K562 (cell line): Measurements from ENCODE around the gene SPNS1. TPM values are rescaled to one million over a fixed set of nuclear protein-coding genes. Genes with fewer than 3 reads are reported as not detected.

Experiments used
- ATAC-seq: fragments of 200-7000 bp; cut with Tn5 transposase; 3 replicates; pipeline ENCODE4 v1.9.1; 2020; ENCODE audit warnings: moderate library complexity
- BruUV-seq: library from RNA; stranded (reverse); fragments of 400-500 nt; replicated peaks from 2 replicates; lab custom pipeline; 2021; lab: Mats Ljungman, UMichigan
- CTCF ChIA-PET: fragments of 300-600 bp; formaldehyde crosslinking; extraction: SDS; loops from one replicate; lab custom pipeline; 2021; ENCODE audit warnings: low intra/inter-chr PET ratio; lab: Yijun Ruan, JAX
- POLR2A ChIA-PET: fragments of 300-600, 350-650 bp; sonication (Branson Sonifier 250); formaldehyde crosslinking; extraction: SDS; loops from one replicate; lab custom pipeline; 2021; ENCODE audit warnings: antibody characterized with exemption, inconsistent platforms; lab: Yijun Ruan, JAX
- DNase-seq, 4 experiments: peaks; one replicate each; pipeline versions ENCODE4 v3.0.0 to v3.0.0-alpha.2; 2011 to 2018; ENCODE audit warnings: low spot score in 3 of 4, mixed read lengths in 3 of 4; ENCODE audit errors: extremely low read depth in 1 of 4
- FAIRE-seq: peaks from 2 replicates; lab custom pipeline; 2011; peaks lifted over from hg19 to GRCh38; lab: Jason Lieb, UNC
- H2AFZ ChIP-seq: 2 replicates; pipeline ENCODE4 v1.6.0; 2011; ENCODE audit warnings: low read depth, low read length, control low read depth, inconsistent platforms
- H3K27ac ChIP-seq: fragments of 200-600 bp; 3 replicates; pipeline ENCODE4 v1.8.0; 2011; ENCODE audit warnings: low read depth, mild to moderate bottlenecking, control low read depth, inconsistent platforms, low read length, moderate library complexity, mixed read lengths; ENCODE audit errors: extremely low read depth
- H3K27me3 ChIP-seq, 2 experiments: fragments of 300-600 bp in 1 of 2; 2 replicates in 1 of 2; 3 replicates in 1 of 2; pipeline versions ENCODE4 v1.6.0 to v1.8.0; 2011; ENCODE audit warnings: inconsistent platforms in 2 of 2, low read length in 2 of 2, mild to moderate bottlenecking in 1 of 2, mixed read lengths in 1 of 2, moderate library complexity in 1 of 2; ENCODE audit not compliant: control insufficient read depth in 2 of 2, insufficient read depth in 2 of 2
- H3K36me3 ChIP-seq: fragments of 300-600 bp; 3 replicates; pipeline ENCODE4 v1.8.0; 2011; ENCODE audit warnings: mild to moderate bottlenecking, low read length, inconsistent platforms; ENCODE audit not compliant: control insufficient read depth, insufficient read depth
- H3K4me1 ChIP-seq, 2 experiments: fragments of 200-600 bp in 1 of 2; replicated peaks in 1 of 2; 2 replicates in 1 of 2; 3 replicates in 1 of 2; pipeline versions ENCODE4 v1.5.1 to v1.8.0; 2011; ENCODE audit warnings: inconsistent platforms in 2 of 2, low read length in 2 of 2, mild to moderate bottlenecking in 1 of 2, mixed read lengths in 1 of 2, moderate library complexity in 1 of 2; ENCODE audit not compliant: control insufficient read depth in 2 of 2, insufficient read depth in 2 of 2
- H3K4me2 ChIP-seq: 2 replicates; pipeline ENCODE4 v1.6.1; 2011; ENCODE audit warnings: low read length, control low read depth, inconsistent platforms, mixed read lengths; ENCODE audit not compliant: insufficient read depth
- H3K4me3 ChIP-seq: fragments of 200-600 bp; sonication (generic), shearing (Covaris generic); 2 replicates; pipeline ENCODE4 v1.5.1; 2016; ENCODE audit warnings: control low read depth, inconsistent platforms
- H3K79me2 ChIP-seq: fragments of 200-600 bp; 3 replicates; pipeline ENCODE4 v1.8.0; 2011; ENCODE audit warnings: low read length, inconsistent platforms; ENCODE audit not compliant: control insufficient read depth, insufficient read depth
- H3K9ac ChIP-seq, 2 experiments: 2 replicates each; pipeline versions ENCODE4 v1.6.0 to v1.6.1; 2011; ENCODE audit warnings: low read depth in 2 of 2, low read length in 2 of 2, control low read depth in 1 of 2, inconsistent platforms in 1 of 2, mild to moderate bottlenecking in 1 of 2, mixed read lengths in 1 of 2; ENCODE audit not compliant: insufficient read depth in 1 of 2
- H3K9me1 ChIP-seq: one replicate; pipeline ENCODE4 v1.6.0; 2011; ENCODE audit warnings: inconsistent platforms, mild to moderate bottlenecking, low read length, moderate library complexity; ENCODE audit not compliant: control insufficient read depth, insufficient read depth
- H3K9me3 ChIP-seq: replicated peaks from 2 replicates; pipeline ENCODE4 v1.5.1; 2011; ENCODE audit warnings: low read depth, low read length, inconsistent platforms; ENCODE audit not compliant: control insufficient read depth, insufficient read depth
- H4K20me1 ChIP-seq: replicated peaks from 2 replicates; pipeline ENCODE4 v1.6.1; 2011; ENCODE audit warnings: low read length, inconsistent platforms, mixed read lengths; ENCODE audit not compliant: control insufficient read depth, insufficient read depth
- EP300 ChIP-seq: IDR thresholded peaks from 2 replicates; pipeline ENCODE4 v1.6.1; 2012; ENCODE audit warnings: low read length, improper control_type of control experiment
- EWSR1 ChIP-seq: fragments of 450-650 bp; IDR thresholded peaks from 2 replicates; pipeline ENCODE4 v1.6.1; 2018; ENCODE audit warnings: borderline replicate concordance, mild to moderate bottlenecking, low read depth, moderate library complexity; ENCODE audit not compliant: partially characterized antibody
- MECOM ChIP-seq: fragments of 250-450 bp; sonication (Bioruptor Pico); IDR thresholded peaks from 2 replicates; pipeline ENCODE4 v1.8.0; 2022; ENCODE audit warnings: inconsistent platforms
- MIER1 ChIP-seq: fragments of 450-650 bp; IDR thresholded peaks from 2 replicates; pipeline ENCODE4 v1.6.1; 2016; ENCODE audit warnings: antibody characterized with exemption, mild to moderate bottlenecking, low read depth
- SMAD2 ChIP-seq: fragments of 150-350 bp; IDR thresholded peaks from 2 replicates; pipeline ENCODE4 v1.6.1; 2014; ENCODE audit warnings: low read depth, mild to moderate bottlenecking, low read length
- ZNF197 ChIP-seq: fragments of 200-800 bp; sonication (Bioruptor generic); IDR thresholded peaks from 2 replicates; pipeline ENCODE4 v1.6.1; 2016; ENCODE audit warnings: low read depth, missing genetic modification characterization, missing compliant biosample characterization
- WGBS: fragments of 100-300 bp; shearing (Covaris generic); methylation state at CpG from one replicate; pipeline ENCODE4 v1.1.6; 2016; ENCODE audit warnings: low coverage, mixed read lengths; ENCODE audit not compliant: insufficient coverage; ENCODE audit errors: missing lambda C conversion rate; 5-methylcytosine and 5-hydroxymethylcytosine counted together
- in situ Hi-C: fragments of 300-500 bp; cut with MboI; formaldehyde crosslinking; loops from 4 replicates; pipeline ENCODE4 v1.15.0; 2018; ENCODE audit warnings: inconsistent platforms, mixed read lengths
- intact Hi-C: fragments of 100-400 bp; cut with micrococcal nuclease; formaldehyde crosslinking; loops from 2 replicates; pipeline ENCODE4 v1.14.2; 2022
- polyA plus RNA-seq, 8 experiments: library from polyadenylated mRNA; depleted of rRNA in 4 of 8; stranded (reverse) in 5 of 8; unstranded in 3 of 8; fragments of >200 nt; fragmentation: Nextera tagmentation in 2 of 8; fragmentation: Illumina TruSeq in 1 of 8; extraction: Ambion mirVana in 2 of 8; extraction: Trizol in 1 of 8; gene quantifications; 2 replicates each; pipeline versions ENCODE4 v1.2.1 to v1.2.3, GENCODE V29; 2011 to 2014; ENCODE audit warnings: inconsistent platforms in 1 of 8, missing spikeins in 1 of 8
- total RNA-seq, 7 experiments: library from RNA; depleted of rRNA in 6 of 7; stranded (reverse); fragments of >200 nt in 6 of 7; fragmentation: Illumina TruSeq in 2 of 7; extraction: Trizol in 2 of 7; gene quantifications; 2 replicates each; pipeline versions ENCODE4 v1.2.1 to v1.2.3, GENCODE V29; 2011 to 2021; ENCODE audit warnings: low replicate concordance in 1 of 7
- TF ChIP-seq, protein P1 (sequence below): fragments of 200-400 bp; formaldehyde crosslinking; IDR thresholded peaks from 2 replicates; pipeline ENCODE4 v1.6.1; 2017; ENCODE audit warnings: mild to moderate bottlenecking, low read depth, low read length, moderate library complexity
- TF ChIP-seq, protein P2 (sequence below): fragments of 450-650 bp; IDR thresholded peaks from 2 replicates; pipeline ENCODE4 v1.6.1; 2016; ENCODE audit warnings: mild to moderate bottlenecking
- TF ChIP-seq, protein P3 (sequence below): fragments of 250-450 bp; sonication (Bioruptor Pico); IDR thresholded peaks from 2 replicates; pipeline ENCODE4 v1.5.1; 2021; ENCODE audit warnings: mild to moderate bottlenecking
- TF ChIP-seq, protein P4 (sequence below): fragments of 450-650 bp; IDR thresholded peaks from 2 replicates; pipeline ENCODE4 v1.6.1; 2016; ENCODE audit warnings: low read depth, mild to moderate bottlenecking, moderate library complexity
- TF ChIP-seq, protein P5 (sequence below): fragments of 450-650 bp; formaldehyde crosslinking; IDR thresholded peaks from 2 replicates; pipeline ENCODE4 v1.4.0; 2022; ENCODE audit warnings: mild to moderate bottlenecking, moderate library complexity
- TF ChIP-seq, protein P6 (sequence below): fragments of 450-650 bp; IDR thresholded peaks from 2 replicates; pipeline ENCODE4 v1.6.1; 2016; ENCODE audit warnings: antibody characterized with exemption

The SPNS1 gene
- total and polyA plus RNA-seq, 9 of the 15 experiments (the other 6 are each of a cell fraction or from before 2014, with no cell fraction given) = 0.58 to 64.9 (median 13.7) TPM

DNA sequence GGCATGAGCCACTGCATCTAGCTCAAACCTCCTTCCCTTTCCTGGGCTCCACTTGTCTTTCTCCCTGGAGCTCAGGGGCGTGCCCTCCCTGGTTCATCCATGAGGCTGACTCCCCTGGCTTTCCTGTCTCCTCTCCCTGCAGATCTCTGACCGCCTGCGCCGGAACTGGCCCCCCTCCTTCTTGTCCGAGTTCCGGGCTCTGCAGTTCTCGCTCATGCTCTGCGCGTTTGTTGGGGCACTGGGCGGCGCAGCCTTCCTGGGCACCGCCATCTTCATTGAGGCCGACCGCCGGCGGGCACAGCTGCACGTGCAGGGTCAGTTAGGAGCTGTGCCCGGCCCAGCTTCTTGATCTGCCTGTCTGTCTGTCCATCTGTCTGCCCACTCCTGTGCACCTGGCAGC, 9.1 kb downstream of the SPNS1 start:
- no peaks in the 10 kb centered on the region for H4K20me1 ChIP-seq
- peaks cover 5% of the 10 kb centered on the region; the same call in 1 of the 2 replicates for H3K9me3 ChIP-seq
- peaks cover 3% of the 10 kb centered on the region for H3K9me1 ChIP-seq
- no peak for DNase-seq
- ChIA-PET CTCF (no interaction called here), POLR2A (interaction anchor here (1.1 to 2.3 kb wide), 2 partner anchors 10 to 16 kb away, joined by 4 to 9 read pairs; no protein-coding TSS in a partner anchor)
- BruUV-seq = no TSS peak
- intact Hi-C loops (no loop called here), in situ Hi-C loops (loop anchor here (10.0 to 25.0 kb wide), 2 partner anchors 101 to 1229 kb away; no protein-coding TSS in a partner anchor)
- H3K79me2 ChIP-seq = no peaks in the 10 kb centered on the region
- peak overlapping the region in 1 of 2 experiments; percentile 61; a peak in 1 of 4 replicates for H3K9ac ChIP-seq
- FAIRE-seq = no peak
- no peak overlapping the region for H2AFZ ChIP-seq
- no peak for ATAC-seq
- 88% methylated on average over 10 of the region's 18 CpGs for WGBS
- H3K4me1 ChIP-seq = peaks cover 0 to 38% of the 10 kb centered on the region in 2 experiments; a peak in 1 of 5 replicates
- H3K4me3 ChIP-seq = no peak overlapping the region
- H3K4me2 ChIP-seq = no peak overlapping the region
- no peak overlapping the region for H3K27ac ChIP-seq
- H3K36me3 ChIP-seq = peaks cover 38% of the 10 kb centered on the region
- no peaks in the 10 kb centered on the region for H3K27me3 ChIP-seq
- TF ChIP-seq, protein P1, sequence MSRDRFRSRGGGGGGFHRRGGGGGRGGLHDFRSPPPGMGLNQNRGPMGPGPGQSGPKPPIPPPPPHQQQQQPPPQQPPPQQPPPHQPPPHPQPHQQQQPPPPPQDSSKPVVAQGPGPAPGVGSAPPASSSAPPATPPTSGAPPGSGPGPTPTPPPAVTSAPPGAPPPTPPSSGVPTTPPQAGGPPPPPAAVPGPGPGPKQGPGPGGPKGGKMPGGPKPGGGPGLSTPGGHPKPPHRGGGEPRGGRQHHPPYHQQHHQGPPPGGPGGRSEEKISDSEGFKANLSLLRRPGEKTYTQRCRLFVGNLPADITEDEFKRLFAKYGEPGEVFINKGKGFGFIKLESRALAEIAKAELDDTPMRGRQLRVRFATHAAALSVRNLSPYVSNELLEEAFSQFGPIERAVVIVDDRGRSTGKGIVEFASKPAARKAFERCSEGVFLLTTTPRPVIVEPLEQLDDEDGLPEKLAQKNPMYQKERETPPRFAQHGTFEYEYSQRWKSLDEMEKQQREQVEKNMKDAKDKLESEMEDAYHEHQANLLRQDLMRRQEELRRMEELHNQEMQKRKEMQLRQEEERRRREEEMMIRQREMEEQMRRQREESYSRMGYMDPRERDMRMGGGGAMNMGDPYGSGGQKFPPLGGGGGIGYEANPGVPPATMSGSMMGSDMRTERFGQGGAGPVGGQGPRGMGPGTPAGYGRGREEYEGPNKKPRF = no peak
- TF ChIP-seq, protein P2, sequence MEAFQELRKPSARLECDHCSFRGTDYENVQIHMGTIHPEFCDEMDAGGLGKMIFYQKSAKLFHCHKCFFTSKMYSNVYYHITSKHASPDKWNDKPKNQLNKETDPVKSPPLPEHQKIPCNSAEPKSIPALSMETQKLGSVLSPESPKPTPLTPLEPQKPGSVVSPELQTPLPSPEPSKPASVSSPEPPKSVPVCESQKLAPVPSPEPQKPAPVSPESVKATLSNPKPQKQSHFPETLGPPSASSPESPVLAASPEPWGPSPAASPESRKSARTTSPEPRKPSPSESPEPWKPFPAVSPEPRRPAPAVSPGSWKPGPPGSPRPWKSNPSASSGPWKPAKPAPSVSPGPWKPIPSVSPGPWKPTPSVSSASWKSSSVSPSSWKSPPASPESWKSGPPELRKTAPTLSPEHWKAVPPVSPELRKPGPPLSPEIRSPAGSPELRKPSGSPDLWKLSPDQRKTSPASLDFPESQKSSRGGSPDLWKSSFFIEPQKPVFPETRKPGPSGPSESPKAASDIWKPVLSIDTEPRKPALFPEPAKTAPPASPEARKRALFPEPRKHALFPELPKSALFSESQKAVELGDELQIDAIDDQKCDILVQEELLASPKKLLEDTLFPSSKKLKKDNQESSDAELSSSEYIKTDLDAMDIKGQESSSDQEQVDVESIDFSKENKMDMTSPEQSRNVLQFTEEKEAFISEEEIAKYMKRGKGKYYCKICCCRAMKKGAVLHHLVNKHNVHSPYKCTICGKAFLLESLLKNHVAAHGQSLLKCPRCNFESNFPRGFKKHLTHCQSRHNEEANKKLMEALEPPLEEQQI = no peak
- no peak for TF ChIP-seq MECOM (CRISPR knock-in tag)
- no peak for TF ChIP-seq EP300
- no peak for TF ChIP-seq MIER1
- TF ChIP-seq, protein P3, sequence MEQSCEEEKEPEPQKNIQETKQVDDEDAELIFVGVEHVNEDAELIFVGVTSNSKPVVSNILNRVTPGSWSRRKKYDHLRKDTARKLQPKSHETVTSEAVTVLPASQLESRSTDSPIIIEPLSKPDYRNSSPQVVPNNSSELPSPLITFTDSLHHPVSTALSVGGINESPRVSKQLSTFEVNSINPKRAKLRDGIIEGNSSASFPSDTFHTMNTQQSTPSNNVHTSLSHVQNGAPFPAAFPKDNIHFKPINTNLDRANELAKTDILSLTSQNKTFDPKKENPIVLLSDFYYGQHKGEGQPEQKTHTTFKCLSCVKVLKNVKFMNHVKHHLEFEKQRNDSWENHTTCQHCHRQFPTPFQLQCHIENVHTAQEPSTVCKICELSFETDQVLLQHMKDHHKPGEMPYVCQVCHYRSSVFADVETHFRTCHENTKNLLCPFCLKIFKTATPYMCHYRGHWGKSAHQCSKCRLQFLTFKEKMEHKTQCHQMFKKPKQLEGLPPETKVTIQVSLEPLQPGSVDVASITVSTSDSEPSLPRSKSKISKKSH = no peak
- TF ChIP-seq, protein P4, sequence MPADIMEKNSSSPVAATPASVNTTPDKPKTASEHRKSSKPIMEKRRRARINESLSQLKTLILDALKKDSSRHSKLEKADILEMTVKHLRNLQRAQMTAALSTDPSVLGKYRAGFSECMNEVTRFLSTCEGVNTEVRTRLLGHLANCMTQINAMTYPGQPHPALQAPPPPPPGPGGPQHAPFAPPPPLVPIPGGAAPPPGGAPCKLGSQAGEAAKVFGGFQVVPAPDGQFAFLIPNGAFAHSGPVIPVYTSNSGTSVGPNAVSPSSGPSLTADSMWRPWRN = no peak
- TF ChIP-seq, protein P5, sequence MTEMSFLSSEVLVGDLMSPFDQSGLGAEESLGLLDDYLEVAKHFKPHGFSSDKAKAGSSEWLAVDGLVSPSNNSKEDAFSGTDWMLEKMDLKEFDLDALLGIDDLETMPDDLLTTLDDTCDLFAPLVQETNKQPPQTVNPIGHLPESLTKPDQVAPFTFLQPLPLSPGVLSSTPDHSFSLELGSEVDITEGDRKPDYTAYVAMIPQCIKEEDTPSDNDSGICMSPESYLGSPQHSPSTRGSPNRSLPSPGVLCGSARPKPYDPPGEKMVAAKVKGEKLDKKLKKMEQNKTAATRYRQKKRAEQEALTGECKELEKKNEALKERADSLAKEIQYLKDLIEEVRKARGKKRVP (CRISPR knock-in tag) = no peak
- no peak for TF ChIP-seq EWSR1
- TF ChIP-seq SMAD2 = no peak
- TF ChIP-seq ZNF197 (CRISPR knock-in tag) = no peak
- TF ChIP-seq, protein P6, sequence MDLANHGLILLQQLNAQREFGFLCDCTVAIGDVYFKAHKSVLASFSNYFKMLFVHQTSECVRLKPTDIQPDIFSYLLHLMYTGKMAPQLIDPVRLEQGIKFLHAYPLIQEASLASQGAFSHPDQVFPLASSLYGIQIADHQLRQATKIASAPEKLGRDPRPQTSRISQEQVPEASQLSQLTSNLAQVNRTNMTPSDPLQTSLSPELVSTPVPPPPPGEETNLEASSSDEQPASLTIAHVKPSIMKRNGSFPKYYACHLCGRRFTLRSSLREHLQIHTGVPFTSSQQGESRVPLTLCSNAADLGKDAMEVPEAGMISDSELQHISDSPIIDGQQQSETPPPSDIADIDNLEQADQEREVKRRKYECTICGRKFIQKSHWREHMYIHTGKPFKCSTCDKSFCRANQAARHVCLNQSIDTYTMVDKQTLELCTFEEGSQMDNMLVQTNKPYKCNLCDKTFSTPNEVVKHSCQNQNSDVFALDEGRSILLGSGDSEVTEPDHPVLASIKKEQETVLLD = no peak
